GM12892 (cell line): ENCODE results near the gene RPGRIP1L.

Experiments used
- POLR2A ChIP-seq: IDR thresholded peaks from 2 replicates; pipeline ENCODE4 v1.6.1; 2011; ENCODE audit warnings: low read depth, low read length, control low read depth
- POLR2AphosphoS5 ChIP-seq: IDR thresholded peaks from 2 replicates; pipeline ENCODE4 v1.6.1; 2011; ENCODE audit warnings: low read depth, low read length, control low read depth
- TAF1 ChIP-seq: IDR thresholded peaks from 2 replicates; pipeline ENCODE4 v1.6.1; 2011; ENCODE audit warnings: low read depth, mild to moderate bottlenecking, control low read depth, low read length, borderline replicate concordance

GRCh38 chr16:53608094-53608493, 95.6 kb downstream of the RPGRIP1L start:
- TF ChIP-seq TAF1 (no peak), POLR2AphosphoS5 (no peak), POLR2A (no peak)
